HL-60/S4 treated with retinoic acid at 250 ng/mL for 4 days and 3 days (cell line): ENCODE results near the gene HMGA1.
"Not testable (repeated sequence)": the region's sequence is repeated elsewhere in the genome, so short reads cannot be mapped to it uniquely, and the experiment has no call there.

Source experiments
- in situ Hi-C: fragments of 300-500 bp; cut with MboI; formaldehyde crosslinking; loops from 2 replicates; pipeline ENCODE4 v1.7.0; 2022; ENCODE audit warnings: low sequenced_read_pairs

The HMGA1 gene

DNA sequence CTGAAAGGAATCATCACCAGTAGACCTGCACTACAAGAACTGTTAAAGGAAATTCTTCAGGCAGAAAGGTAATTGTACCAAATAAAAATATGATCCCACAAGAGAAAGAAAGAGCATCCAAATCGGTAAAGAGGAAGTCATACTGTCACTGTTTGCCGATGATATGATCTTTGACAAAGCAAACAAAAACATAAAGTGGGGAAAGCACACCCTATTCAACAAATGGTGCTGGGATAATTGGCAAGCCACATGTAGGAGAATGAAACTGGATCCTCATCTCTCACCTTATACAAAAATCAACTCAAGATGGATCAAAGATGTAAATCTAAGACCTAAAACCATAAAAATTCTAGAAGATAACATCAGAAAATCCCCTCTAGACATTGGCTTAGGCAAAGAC, 15.7 kb downstream of the HMGA1 start:
- in situ Hi-C loops = not testable (repeated sequence)

DNA sequence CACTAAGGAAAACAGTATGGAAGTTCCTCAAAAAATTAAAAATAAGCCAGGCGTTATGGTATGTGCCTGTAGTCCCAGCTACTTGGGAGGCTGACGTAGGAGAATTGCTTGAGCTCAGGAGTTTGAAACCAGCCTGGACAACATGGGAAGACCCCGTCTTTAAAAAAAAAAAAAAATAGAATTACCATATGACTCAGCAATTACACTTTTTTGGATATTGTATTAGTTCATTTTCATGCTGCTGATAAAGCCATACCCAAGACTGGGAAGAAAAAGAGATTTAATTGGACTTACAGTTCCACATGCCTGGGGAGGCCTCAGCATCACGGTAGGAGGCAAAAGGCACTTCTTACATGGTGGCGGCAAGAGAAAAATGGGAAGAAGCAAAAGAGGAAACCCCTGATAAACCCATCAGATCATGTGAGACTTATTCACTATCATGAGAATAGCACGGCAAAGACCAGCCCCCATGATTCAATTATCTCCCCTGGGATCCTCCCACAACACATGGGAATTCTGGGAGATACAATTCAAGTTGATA, 22.9 kb downstream of the HMGA1 start:
- in situ Hi-C loops = no loop called here

DNA sequence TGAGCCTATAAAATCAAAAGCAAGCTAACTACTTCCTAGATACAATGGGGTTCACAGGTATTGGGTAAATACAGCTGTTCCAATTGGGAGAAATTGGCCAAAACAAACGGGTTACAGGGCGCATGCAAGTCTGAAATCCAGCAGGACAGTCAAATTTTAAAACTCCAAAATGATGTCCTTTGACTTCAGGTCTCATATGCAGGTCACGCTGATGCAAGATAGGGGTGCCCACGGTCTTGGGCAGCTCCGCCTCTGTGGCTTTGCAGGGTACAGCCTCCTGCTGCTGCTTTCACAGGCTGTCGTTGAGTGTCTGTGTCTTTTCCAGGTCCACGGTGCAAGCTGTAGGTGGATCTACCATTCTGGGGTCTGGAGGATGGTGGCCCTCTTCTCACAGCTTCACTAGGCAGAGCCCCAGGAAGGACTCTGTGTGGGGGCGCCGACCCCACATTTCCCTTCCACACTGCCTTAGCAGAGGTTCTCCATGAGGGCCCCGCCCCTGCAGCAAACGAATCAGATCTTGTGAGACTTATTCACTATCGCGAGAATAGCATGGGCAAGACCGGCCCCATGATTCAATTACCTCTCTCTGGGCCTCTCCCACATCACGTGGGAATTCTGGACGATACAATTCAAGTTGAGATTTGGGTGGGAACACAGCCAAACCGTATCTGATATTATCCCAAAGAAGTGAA, 24.0 kb downstream of the HMGA1 start:
- in situ Hi-C loops = no loop called here

DNA sequence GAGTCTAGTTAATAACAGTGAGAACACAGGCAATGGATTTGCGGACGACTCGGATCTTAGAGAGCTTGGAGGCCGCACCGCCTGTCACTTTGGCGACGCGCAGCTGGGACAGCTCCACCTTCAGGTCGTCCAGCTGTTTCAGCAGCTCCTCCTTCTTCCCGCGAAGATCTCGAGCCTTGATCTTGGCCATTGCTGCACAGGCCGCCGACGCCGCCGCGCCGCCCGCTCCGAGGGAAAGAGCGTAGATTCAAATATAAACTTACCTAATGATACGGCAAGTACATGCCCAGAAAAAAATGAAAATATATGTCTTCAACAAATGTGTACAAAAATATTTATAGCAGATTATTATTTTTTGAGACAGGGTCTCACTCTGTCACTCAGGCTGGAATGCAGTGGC, 26.8 kb downstream of the HMGA1 start:
- in situ Hi-C loops = not testable (repeated sequence)

DNA sequence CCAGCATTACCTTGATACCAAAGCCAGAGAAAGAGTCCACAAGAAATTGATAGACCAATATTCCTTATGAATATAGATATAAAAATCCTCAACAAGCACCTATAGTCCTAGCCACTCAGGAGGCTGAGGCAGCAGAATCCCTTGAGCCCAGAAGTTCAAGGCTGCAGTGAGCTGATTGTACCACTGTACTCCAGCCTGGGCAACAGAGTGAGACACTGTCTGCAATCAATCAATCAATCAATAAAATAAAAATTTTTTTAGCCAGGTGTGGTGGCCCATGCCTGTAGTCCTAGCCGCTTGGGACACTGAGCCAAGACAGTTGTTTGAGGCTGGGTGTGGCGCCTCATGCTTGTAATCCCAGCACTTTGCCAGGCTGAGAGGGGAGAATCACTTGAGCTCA, 31.1 kb downstream of the HMGA1 start:
- in situ Hi-C loops = no loop called here

DNA sequence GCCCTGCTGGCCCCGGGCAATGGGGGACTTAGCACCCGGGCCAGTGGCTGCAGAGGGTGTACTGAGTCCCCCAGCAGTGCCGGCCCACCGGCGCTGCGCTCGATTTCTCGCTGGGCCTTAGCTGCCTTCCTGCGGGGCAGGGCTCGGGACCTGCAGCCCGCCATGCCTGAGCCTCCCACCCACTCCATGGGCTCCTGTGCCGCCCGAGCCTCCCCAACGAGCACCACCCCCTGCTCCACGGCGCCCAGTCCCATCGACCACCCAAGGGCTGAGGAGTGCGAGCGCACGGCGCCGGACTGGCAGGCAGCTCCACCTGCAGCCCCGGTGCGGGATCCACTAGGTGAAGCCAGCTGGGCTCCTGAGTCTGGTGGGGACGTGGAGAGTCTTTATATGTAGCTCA, 32.5 kb downstream of the HMGA1 start:
- in situ Hi-C loops = not testable (repeated sequence)

DNA sequence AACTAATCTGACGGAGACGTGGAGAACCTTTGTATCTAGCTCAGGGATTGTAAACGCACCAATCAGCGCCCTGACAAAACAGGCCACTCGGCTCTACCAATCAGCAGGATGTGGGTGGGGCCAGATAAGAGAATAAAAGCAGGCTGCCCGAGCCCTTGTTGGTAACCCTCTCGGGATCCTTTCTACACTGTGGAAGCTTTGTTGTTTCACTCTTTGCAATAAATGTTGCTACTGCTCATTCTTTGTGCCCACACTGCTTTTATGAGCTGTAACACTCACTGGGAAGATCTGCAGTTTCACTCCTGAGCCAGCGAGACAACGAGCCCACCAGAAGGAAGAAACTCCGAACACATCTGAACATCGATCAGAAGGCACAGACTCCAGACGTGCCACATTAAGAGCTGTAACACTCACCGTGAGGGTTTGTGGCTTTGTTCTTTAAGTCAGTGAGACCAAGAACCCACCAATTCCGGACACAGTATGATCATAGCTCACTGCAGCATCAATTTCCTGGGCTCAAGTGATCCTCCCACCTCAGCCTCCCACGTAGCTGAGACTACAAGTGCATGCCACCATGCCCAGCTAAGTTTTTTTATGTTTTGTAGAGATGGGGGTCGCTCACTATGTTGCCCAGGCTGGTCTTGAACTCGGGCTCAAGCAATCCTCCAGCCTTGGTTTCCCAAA, 33.1 kb downstream of the HMGA1 start:
- in situ Hi-C loops = not testable (repeated sequence)

DNA sequence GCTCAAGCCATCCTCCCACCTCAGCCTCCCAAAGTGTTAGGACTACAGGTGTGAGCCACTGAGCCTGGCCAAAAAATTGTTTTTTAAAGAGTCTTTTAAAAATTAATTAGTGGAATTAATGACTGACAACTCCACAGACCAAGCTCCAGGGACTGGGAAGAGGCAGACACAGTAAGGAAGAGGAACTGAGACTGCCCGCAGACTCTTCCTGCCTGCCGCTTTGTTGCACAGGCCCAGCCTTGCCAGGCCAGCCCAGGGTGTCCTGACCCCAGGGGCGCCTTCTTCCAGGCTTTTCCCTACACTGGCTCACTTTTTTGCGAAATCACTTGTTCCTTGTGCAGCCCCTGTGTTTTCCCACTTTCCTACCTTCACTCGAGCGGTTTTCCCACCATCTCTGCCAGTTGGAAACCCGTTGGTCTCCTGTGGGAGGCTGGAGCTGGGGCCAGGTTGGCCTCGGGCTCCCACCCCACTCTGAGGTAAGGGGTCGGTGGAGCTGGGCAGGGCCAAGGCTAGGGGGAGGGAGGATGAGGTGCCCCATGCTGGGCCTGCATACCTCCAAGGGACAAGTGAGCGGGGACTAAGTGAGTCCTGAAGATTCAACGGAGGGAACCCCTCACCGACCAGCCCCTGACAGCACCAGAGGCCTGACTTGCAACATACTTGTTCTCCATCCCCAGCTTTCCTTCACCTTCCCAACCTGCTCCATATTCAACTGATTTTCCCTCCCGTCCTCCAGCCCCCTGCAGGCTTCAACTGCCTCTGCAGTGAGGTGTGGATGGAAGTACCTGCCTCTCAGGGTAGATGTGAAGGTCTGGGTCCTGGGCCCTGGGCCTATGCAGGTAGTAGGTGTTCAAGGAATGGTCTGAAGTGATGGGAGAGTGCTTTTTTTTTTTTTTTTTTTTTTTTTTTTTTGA, 35.6 kb downstream of the HMGA1 start:
- in situ Hi-C loops = no loop called here

DNA sequence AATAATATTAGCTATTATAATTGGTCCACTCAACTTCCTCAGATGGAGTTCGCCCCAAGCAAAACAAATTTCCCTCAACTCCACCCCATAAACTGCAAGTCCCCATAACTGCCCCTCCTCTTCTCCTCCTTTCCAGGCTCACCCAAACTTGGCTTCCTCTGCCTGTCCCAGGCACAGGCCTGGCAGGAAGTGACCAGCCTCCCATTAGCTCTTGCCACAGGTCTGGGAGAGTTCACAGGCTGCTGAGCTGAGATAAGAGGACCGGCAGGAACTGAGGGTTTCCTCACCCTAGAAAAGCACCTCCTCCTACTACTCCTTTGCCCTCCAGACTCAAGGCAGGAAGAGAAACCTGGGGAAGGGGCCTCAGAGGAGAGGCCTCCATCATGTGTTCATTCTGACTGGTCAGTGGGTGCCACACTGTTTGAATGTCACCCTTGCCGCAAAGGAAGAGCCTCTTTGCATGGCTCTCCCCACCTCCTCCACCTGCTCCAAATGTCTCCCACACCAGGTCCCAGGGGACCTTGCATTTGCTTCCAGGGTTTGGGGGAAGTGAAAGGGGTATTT, 36.7 kb downstream of the HMGA1 start:
- in situ Hi-C loops = no loop called here

DNA sequence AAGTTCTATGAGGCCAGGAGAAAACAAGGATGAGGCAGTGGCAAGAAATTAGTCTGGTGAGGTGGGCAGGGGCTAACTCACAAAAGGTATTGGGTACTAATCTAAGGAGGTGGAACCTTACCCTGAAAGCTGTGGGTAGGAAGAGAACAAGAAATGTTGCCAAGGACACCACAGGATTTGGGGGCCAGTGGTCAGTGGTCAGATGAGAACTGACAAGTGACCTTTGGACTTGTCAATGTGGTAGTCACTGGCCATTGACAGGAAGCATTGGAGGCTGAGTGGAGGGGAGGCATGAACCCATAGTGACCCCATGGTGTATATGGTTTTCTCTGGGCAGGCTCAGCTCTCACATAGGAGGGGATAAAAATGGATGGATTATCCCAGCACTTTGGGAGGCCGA, 37.5 kb downstream of the HMGA1 start:
- in situ Hi-C loops = no loop called here

DNA sequence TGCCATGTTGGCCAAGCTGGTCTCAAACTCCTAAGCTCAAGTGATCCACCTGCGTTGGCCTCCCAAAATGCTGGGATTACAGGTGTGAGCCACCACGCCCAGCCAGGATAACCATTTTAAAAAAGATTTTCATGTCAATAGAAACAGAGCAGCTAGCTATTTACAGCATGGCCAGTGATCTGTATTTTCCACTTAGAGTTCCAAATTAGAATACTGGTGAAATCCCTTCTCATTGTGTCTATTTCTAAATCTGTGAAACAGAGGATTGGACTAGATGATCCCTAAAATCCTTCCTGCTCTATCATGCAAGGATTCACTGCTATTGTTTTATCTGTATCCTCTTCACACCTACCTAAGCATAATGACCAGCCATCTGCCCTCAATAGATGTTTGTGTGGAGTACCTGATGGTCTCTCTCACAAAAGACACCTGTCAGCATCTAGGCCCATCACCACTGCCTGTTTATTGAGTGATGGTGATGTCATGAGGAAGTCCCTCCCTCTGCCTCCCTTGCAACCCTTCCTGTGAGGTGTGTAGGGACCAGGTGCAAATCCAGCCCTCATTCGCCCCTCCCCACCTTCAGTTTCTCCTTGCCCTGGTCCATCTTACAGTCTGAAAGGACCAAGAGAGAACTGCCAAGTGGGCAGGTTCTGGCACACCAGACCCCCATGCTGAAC, 38.6 kb downstream of the HMGA1 start:
- in situ Hi-C loops = no loop called here

DNA sequence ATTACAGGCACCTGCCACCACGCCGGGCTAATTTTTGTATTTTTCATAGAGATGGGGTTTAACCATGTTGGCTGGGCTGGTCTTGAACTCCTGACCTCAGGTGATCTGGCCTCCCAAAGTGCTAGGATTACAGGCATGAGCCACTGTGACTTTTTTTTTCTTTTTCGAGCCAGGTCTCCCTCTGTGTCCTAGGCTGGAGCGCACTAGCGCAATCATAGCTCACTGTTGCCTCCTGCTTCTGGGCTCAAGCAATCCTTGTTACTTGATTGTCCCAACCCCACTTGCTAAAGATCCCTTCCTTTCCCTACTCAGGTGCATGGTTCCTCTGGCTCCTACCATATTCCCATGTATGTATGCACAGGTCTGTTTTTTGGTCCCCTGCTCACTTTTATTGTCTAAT, 39.5 kb downstream of the HMGA1 start:
- in situ Hi-C loops = no loop called here

DNA sequence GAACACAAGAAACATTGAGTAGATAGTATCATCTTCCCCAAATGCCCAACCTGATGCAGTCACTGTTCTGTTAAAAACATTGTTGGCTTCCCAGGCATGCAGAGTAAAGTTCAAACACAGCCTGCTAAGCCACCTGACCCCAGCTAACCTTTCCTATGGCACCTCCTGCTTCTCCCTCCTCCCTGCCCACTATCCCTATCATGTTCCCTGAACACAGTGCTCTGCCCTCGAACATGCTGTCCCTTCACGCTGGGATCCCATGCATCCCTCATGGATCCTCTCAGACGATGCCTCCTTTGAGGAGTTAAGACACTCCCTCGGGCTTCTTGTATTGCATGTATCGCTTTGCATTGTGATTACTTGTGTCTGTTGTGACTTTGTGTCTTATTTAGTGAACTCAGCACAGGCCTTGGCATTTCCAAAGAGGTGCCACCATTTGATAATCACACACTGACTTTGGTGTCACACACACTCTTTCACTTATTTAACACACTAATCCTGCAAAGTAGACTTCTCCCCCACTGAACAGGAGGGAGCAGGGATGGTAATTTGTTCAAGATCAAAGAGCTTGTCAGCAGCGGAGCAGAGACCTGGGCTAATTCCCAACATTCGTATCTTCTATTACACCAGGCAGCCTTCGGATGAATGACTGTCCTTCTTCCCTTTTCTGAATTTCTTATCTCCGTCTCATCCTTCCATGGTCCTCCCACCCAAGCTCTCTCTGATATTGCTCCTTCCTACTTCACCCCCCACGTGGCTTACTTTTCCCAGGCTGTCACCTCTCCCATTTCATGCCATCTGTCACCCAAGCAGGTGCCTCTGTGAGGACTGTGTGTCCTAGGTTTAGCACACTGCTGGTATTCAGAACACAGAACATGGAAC, 40.4 kb downstream of the HMGA1 start:
- in situ Hi-C loops = no loop called here

DNA sequence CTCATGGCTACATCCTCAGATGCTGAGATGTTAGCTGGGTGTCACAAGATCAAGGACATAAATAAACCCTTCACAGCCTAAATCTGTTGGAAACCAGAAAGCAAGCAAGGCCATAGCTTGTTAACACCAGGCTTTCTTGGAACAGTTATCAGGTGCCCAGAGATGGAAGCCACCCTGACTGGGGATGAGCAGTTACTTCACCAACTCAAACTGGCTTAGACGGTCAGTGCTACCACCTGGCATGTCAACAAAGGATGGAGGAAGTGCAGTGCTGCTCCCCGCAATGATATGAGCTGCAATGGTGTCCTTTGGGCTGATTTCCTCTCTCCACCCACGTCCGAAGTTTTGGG, 41.1 kb downstream of the HMGA1 start:
- in situ Hi-C loops = no loop called here

DNA sequence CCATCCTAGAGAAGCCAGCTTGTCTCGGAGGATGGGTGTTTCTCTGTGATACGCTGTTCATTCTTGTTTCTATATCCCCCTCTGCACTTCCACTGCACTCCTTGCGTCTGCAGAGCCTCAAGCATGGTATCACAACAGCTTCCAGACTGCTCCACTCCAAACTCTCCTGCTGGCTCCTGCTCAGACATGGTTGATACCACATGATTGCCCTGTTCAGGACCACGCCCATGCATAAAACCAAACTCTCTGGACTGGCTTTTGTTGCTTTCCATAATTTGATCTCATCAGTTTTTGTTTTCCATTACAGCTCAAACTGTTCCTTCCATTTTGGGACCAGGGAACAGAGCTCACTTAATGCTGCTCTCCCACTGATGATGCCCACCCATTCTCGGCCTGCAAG, 42.2 kb downstream of the HMGA1 start:
- in situ Hi-C loops = no loop called here

DNA sequence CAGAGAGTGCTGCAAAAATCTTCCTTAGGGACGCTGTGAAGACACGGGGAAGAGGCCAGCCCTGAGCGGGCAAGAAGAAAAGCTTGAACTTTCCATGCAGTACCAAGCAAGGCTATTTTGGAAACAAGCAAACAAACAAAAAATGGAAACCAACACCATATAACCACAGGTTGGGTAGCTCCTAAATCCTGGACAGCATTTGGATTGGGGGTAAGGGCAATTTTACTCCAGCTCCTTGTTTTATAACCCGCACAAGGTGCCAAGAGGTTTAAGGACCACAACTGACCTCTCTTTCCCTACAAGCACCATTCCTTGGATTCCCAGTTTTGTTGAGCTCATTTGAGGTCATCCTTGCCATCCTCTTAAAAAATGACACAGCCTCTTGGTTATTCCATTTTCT, 43.5 kb downstream of the HMGA1 start:
- in situ Hi-C loops = no loop called here

DNA sequence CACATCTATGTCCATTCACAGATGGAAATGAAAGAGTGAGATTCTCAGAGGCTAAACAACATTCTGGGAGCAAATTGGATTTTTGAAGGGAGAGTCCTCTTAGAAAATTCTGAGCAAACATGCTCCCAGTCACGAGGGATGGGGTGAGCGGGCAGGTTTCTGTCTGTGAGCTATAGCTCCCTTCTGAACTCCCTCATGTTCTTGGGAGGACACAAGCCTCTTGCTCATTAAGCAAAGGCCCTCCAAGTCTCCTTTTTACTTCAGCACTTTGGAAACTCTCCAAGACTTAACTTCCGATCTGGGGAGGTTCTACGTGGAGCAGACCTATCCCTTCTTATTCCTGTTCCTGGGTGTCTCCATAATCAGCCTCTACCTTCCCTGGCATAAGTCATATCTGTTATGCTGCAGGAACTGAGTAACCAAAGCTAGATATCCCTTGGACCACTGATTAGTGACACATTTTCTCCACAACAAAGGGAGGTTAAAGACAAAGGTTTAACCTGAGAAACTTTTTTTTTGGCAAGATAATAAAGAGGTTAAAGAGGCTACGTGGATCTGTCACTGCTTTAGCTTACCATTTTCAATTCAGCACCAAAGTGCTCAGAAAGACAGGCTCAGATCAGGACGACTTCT, 45.1 kb downstream of the HMGA1 start:
- in situ Hi-C loops = no loop called here

DNA sequence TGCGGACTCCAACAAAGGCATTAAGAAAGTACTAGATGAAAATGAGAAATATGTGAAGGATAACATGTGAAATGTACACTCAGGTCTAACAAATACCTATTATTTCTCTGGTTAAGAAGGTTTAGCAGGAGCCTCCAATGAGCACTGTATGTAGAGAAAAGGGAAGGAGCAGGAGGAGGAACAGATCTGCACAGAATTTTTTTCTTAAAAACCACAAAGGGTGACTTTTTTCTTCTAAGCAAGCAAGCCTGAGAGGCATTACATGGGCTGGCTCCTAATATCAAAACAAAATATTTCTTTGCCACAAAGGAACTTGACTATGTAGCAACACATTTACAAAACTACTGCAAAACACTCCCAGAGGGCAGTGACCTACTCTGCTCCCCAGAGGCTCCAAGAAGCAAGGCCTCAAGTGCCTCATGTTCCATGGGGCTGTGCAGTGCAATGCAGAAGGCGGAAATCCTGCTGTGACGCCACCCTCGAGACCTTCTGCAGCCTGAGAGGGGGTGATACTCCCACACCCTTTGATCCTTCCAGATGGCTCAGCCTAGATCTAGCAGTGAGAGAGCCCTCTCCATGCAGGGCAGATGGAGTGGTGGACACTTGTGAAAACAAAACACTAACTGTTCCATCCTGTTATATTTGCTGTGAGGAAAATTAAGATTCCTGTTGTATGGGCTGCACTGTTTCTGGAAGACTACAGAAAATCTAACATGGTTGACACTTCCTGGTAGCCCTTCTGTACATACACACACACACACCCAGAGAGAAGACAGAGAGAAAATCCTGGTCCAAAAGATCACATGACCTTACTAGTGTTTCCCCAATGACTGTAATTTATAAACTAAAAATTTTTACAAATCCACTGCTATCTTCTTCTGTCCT, 48.1 kb downstream of the HMGA1 start:
- in situ Hi-C loops = no loop called here
